K562 (cell line): ENCODE data around the gene CHST12. TPM values are rescaled to one million over a fixed set of nuclear protein-coding genes. Genes with fewer than 3 reads are reported as not detected.

Experiments used
- CCNT2 ChIP-seq: IDR thresholded peaks from 2 replicates; pipeline ENCODE4 v1.6.1; 2011; ENCODE audit warnings: borderline replicate concordance, low read depth, mild to moderate bottlenecking, moderate library complexity, mixed read lengths, low read length; ENCODE audit not compliant: insufficient read length; ENCODE audit errors: extremely low read depth
- CHCHD3 ChIP-seq: fragments of 250-450 bp; sonication (Bioruptor Pico); IDR thresholded peaks from 2 replicates; pipeline ENCODE4 v2.1.2; 2022; ENCODE audit warnings: mild to moderate bottlenecking
- CTCF ChIP-seq, 3 experiments: IDR thresholded peaks in 2 of 3; conservative IDR thresholded peaks in 1 of 3; 2 replicates each; pipeline ENCODE4 v1.5.1; 2011 to 2012; ENCODE audit warnings: low read length in 3 of 3, mild to moderate bottlenecking in 3 of 3, control low read depth in 2 of 3, improper control_type of control experiment in 1 of 3, inconsistent platforms in 1 of 3, low read depth in 1 of 3, mixed read lengths in 1 of 3, moderate library complexity in 1 of 3; ENCODE audit not compliant: insufficient read depth in 2 of 3
- ELF1 ChIP-seq: fragments of 200-800 bp; sonication (Bioruptor generic); IDR thresholded peaks from 2 replicates; pipeline ENCODE4 v1.6.1; 2016; ENCODE audit warnings: missing genetic modification characterization, missing compliant biosample characterization
- FOXJ2 ChIP-seq: fragments of 200-800 bp; sonication (Bioruptor generic); IDR thresholded peaks from 2 replicates; pipeline ENCODE4 v1.6.1; 2016; ENCODE audit warnings: missing genetic modification characterization, missing compliant biosample characterization
- GTF2F1 ChIP-seq: IDR thresholded peaks from 2 replicates; pipeline ENCODE4 v1.6.1; 2011; ENCODE audit warnings: low read depth, low read length, improper control_type of control experiment
- KAT2B ChIP-seq: IDR thresholded peaks from one replicate; pipeline ENCODE4 v1.6.1; 2012; ENCODE audit warnings: low read depth, mild to moderate bottlenecking, control low read depth, inconsistent platforms, low read length, moderate library complexity
- MEF2A ChIP-seq: IDR thresholded peaks from 2 replicates; pipeline ENCODE4 v1.6.1; 2011; ENCODE audit warnings: low read depth, mild to moderate bottlenecking, low read length, moderate library complexity; ENCODE audit not compliant: control insufficient read depth
- NRF1 ChIP-seq, 2 experiments: fragments of 450-650 bp; IDR thresholded peaks in 1 of 2; conservative IDR thresholded peaks in 1 of 2; 2 replicates each; pipeline ENCODE4 v1.6.1; 2014; ENCODE audit warnings: mild to moderate bottlenecking in 2 of 2
- RB1 ChIP-seq: fragments of 450-650 bp; IDR thresholded peaks from 2 replicates; pipeline ENCODE4 v1.6.1; 2017; ENCODE audit warnings: low read depth, mild to moderate bottlenecking
- RREB1 ChIP-seq: fragments of 250-450 bp; sonication (Bioruptor Pico); IDR thresholded peaks from 2 replicates; pipeline ENCODE4 v1.4.0; 2020
- SOX6 ChIP-seq: fragments of 450-650 bp; IDR thresholded peaks from 2 replicates; pipeline ENCODE4 v1.6.1; 2014; ENCODE audit warnings: mild to moderate bottlenecking
- ZNF589 ChIP-seq: fragments of 200-800 bp; sonication (Bioruptor generic); IDR thresholded peaks from 2 replicates; pipeline ENCODE4 v1.6.1; 2016; ENCODE audit warnings: low read depth, missing genetic modification characterization, missing compliant biosample characterization
- ZNF780A ChIP-seq: fragments of 250-450 bp; sonication (Bioruptor Pico); IDR thresholded peaks from 2 replicates; pipeline ENCODE4 v1.5.0; 2021; ENCODE audit warnings: mild to moderate bottlenecking
- polyA plus RNA-seq, 8 experiments: library from polyadenylated mRNA; depleted of rRNA in 4 of 8; stranded (reverse) in 5 of 8; unstranded in 3 of 8; fragments of >200 nt; fragmentation: Nextera tagmentation in 2 of 8; fragmentation: Illumina TruSeq in 1 of 8; extraction: Ambion mirVana in 2 of 8; extraction: Trizol in 1 of 8; gene quantifications; 2 replicates each; pipeline versions ENCODE4 v1.2.1 to v1.2.3, GENCODE V29; 2011 to 2014; ENCODE audit warnings: inconsistent platforms in 1 of 8, missing spikeins in 1 of 8
- total RNA-seq, 7 experiments: library from RNA; depleted of rRNA in 6 of 7; stranded (reverse); fragments of >200 nt in 6 of 7; fragmentation: Illumina TruSeq in 2 of 7; extraction: Trizol in 2 of 7; gene quantifications; 2 replicates each; pipeline versions ENCODE4 v1.2.1 to v1.2.3, GENCODE V29; 2011 to 2021; ENCODE audit warnings: low replicate concordance in 1 of 7
- TF ChIP-seq, protein P1 (sequence below), 2 experiments: IDR thresholded peaks; 2 replicates each; pipeline ENCODE4 v1.6.1; 2011; ENCODE audit warnings: borderline replicate concordance in 1 of 2, control low read depth in 1 of 2, low read depth in 1 of 2, low read length in 1 of 2, mild to moderate bottlenecking in 1 of 2, mixed read lengths in 1 of 2, moderate library complexity in 1 of 2; ENCODE audit not compliant: insufficient read depth in 1 of 2, insufficient read length in 1 of 2, poor library complexity in 1 of 2, severe bottlenecking in 1 of 2; ENCODE audit errors: extremely low read depth in 1 of 2
- TF ChIP-seq, protein P2 (sequence below): fragments of 250-450 bp; sonication (Bioruptor Pico); IDR thresholded peaks from 2 replicates; pipeline ENCODE4 v1.5.0; 2020; ENCODE audit warnings: mild to moderate bottlenecking

The CHST12 gene
- total and polyA plus RNA-seq, 9 of the 15 experiments (the other 6 are each of a cell fraction or from before 2014, with no cell fraction given): 0.18 to 19.8 (median 3.6) TPM

- TF ChIP-seq CTCF (IDR thresholded peaks at IDR 0.05 in 2 of 3, conservative IDR thresholded peaks at IDR 0.05 in 1 of 3; ENCODE audit: insufficient read depth in 2 of 3, low read depth in 1 of 3, low read length in 3 of 3) (peak; percentile 80 to 86 (median 83)), KAT2B (no peak), ZNF780A (CRISPR knock-in tag) (no peak), ZNF589 (CRISPR knock-in tag) (no peak), MEF2A (no peak), NRF1 (conservative IDR thresholded peaks at IDR 0.05 in 1 of 2, IDR thresholded peaks at IDR 0.05 in 1 of 2) (peak; percentile 6 to 49; a peak in 3 of 4 replicates), CCNT2 (no peak), SOX6 (no peak), RREB1 (CRISPR knock-in tag) (no peak), GTF2F1 (no peak), ELF1 (tag) (no peak), RB1 (peak; percentile 64; the same call in 1 of the 2 replicates), CHCHD3 (no peak), FOXJ2 (no peak)
- TF ChIP-seq, protein P1, sequence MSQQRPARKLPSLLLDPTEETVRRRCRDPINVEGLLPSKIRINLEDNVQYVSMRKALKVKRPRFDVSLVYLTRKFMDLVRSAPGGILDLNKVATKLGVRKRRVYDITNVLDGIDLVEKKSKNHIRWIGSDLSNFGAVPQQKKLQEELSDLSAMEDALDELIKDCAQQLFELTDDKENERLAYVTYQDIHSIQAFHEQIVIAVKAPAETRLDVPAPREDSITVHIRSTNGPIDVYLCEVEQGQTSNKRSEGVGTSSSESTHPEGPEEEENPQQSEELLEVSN (IDR thresholded peaks at IDR 0.05; ENCODE audit: borderline replicate concordance in 1 of 2, extremely low read depth in 1 of 2, insufficient read depth in 1 of 2, insufficient read length in 1 of 2, low read depth in 1 of 2, low read length in 1 of 2, poor library complexity in 1 of 2, severe bottlenecking in 1 of 2): peak; percentile 33 to 73
- TF ChIP-seq, protein P2, sequence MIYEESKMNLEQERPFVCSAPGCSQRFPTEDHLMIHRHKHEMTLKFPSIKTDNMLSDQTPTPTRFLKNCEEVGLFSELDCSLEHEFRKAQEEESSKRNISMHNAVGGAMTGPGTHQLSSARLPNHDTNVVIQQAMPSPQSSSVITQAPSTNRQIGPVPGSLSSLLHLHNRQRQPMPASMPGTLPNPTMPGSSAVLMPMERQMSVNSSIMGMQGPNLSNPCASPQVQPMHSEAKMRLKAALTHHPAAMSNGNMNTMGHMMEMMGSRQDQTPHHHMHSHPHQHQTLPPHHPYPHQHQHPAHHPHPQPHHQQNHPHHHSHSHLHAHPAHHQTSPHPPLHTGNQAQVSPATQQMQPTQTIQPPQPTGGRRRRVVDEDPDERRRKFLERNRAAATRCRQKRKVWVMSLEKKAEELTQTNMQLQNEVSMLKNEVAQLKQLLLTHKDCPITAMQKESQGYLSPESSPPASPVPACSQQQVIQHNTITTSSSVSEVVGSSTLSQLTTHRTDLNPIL (CRISPR knock-in tag): no peak
Measured at GRCh38 chr7:2451171-2452073, 48.0 kb downstream of the CHST12 start (continued).
